ENCODE measurements around the gene NECAB2. TPM values are rescaled to one million over a fixed set of nuclear protein-coding genes. Genes with fewer than 3 reads are reported as not detected.

NECAB2 gene
- total and polyA plus RNA-seq, 2 donors (not counting 1 experiment from before 2014, with no cell fraction given): 0.03 to 0.17 TPM

DNA sequence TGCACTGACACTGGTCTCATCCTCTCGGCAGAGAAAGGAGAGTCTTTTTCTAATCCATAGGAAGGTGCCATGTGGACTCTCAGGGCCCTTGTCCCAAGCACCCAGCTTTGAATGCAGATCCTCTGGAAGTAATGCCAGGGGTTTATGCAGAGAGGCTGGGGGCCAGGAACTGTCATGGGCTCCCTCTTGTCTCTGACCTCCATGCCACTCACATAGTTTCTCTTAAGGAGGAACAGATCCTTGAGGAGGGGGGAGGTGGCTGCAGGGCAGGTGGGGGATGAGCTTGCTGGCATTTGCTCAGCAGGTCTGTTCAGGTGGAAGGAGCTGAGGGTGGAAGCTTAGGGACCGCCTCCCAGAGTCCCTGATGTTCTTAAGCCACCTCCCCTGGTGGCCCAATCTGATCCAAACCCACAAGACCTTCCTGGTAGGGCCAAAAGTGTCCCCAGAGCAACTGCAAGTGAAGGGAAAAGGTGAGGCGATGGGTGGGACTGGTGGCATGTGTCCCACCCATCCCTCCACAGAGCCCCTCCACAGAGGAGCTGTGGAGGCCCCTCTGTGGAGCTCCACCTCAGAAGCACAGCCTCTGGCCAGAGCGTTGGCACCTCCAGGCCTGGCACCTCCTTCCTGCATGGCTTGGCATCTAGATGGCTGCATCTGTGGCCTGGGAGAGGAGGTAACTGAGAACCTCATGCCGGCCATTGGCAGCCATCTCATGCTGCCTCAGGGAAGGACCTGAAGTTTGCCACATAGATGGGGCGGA lies 9.2 kb downstream of the NECAB2 start:
- Histone ChIP-seq H4K20me1 (ENCODE audit: control insufficient read depth, extremely low read depth, insufficient read depth, low read length) (no peaks in the 10 kb centered on the region), H2AFZ (ENCODE audit: low read length) (no peak overlapping the region), H3K79me2 (ENCODE audit: control insufficient read depth, insufficient read depth, low read length) (no peaks in the 10 kb centered on the region), H3K4me2 (ENCODE audit: extremely low read depth, insufficient read depth, low read length) (no peak overlapping the region), H3K4me1 (ENCODE audit: control insufficient read depth, extremely low read depth, insufficient read depth, low read length) (no peaks in the 10 kb centered on the region), H3K9me3 (ENCODE audit: control insufficient read depth, insufficient read depth, low read depth, low read length) (no peaks in the 10 kb centered on the region), H3K9ac (ENCODE audit: insufficient read depth, low read length) (no peak overlapping the region), H3K36me3 (ENCODE audit: control insufficient read depth, insufficient read depth, low read length) (no peaks in the 10 kb centered on the region), H3K4me3 (replicated peaks in 1 of 4; ENCODE audit: control extremely low read depth in 1 of 4, insufficient read depth in 1 of 4, low read depth in 3 of 4, low read length in 4 of 4) (no peak overlapping the region), H3K27me3 (ENCODE audit: control insufficient read depth, insufficient read depth, low read length) (peaks cover 8% of the 10 kb centered on the region), H3K27ac (ENCODE audit: insufficient read depth, low read length) (no peak overlapping the region)
- TF ChIP-seq EZH2 (IDR thresholded peaks at IDR 0.05; ENCODE audit: low read length, missing control alignments) (no peak), CTCF (conservative IDR thresholded peaks at IDR 0.05 in 1 of 2, IDR thresholded peaks at IDR 0.05 in 1 of 2; ENCODE audit: low read depth in 1 of 2, low read length in 2 of 2) (no peak)
- no peak for DNase-seq (ENCODE audit: low read depth in 2 of 2)

DNA sequence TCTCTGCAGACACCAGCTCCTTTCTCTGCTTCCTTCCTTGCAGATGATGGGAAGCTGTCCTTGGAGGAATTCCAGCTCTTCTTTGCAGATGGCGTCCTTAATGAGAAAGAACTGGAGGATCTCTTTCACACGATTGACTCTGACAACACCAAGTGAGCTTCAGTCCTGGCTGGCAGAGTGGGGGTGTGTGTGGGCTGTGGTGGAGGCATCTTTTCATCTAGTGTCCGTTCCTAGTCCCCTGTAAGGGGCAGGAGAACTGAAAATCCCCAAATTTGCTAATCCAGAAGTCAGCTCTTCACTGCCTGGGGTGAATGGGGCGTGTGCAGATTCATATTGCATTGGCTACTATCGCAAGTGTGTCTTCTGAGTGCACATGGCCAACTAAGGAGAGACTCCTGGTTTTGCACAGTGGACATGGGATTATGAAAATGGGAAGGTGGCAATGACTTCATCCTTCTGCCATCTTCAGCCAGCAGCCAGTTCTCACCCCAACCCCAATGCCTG lies 10.4 kb downstream of the NECAB2 start:
- H3K36me3 ChIP-seq (ENCODE audit: control insufficient read depth, insufficient read depth, low read length): no peaks in the 10 kb centered on the region
- H3K9ac ChIP-seq (ENCODE audit: insufficient read depth, low read length): no peak overlapping the region
- H3K4me1 ChIP-seq (ENCODE audit: control insufficient read depth, extremely low read depth, insufficient read depth, low read length): no peaks in the 10 kb centered on the region
- H2AFZ ChIP-seq (ENCODE audit: low read length): no peak overlapping the region
- H3K27ac ChIP-seq (ENCODE audit: insufficient read depth, low read length): no peak overlapping the region
- DNase-seq (ENCODE audit: low read depth in 2 of 2): no peak
- no peaks in the 10 kb centered on the region for H3K9me3 ChIP-seq (ENCODE audit: control insufficient read depth, insufficient read depth, low read depth, low read length)
- H3K27me3 ChIP-seq (ENCODE audit: control insufficient read depth, insufficient read depth, low read length): peaks cover 8% of the 10 kb centered on the region
- H3K4me2 ChIP-seq (ENCODE audit: extremely low read depth, insufficient read depth, low read length): no peak overlapping the region
- TF ChIP-seq CTCF (conservative IDR thresholded peaks at IDR 0.05 in 1 of 2, IDR thresholded peaks at IDR 0.05 in 1 of 2; ENCODE audit: low read depth in 1 of 2, low read length in 2 of 2): no peak
- H3K79me2 ChIP-seq (ENCODE audit: control insufficient read depth, insufficient read depth, low read length): no peaks in the 10 kb centered on the region
- H4K20me1 ChIP-seq (ENCODE audit: control insufficient read depth, extremely low read depth, insufficient read depth, low read length): no peaks in the 10 kb centered on the region
- H3K4me3 ChIP-seq (replicated peaks in 1 of 4; ENCODE audit: control extremely low read depth in 1 of 4, insufficient read depth in 1 of 4, low read depth in 3 of 4, low read length in 4 of 4): no peak overlapping the region

GRCh38 chr16:83979441-83979840 lies 11.4 kb downstream of the NECAB2 start:
- peaks cover 8% of the 10 kb centered on the region for H3K27me3 ChIP-seq (ENCODE audit: control insufficient read depth, insufficient read depth, low read length)
- no peak overlapping the region for H3K4me3 ChIP-seq (replicated peaks in 1 of 4; ENCODE audit: control extremely low read depth in 1 of 4, insufficient read depth in 1 of 4, low read depth in 3 of 4, low read length in 4 of 4)
- no peaks in the 10 kb centered on the region for H3K9me3 ChIP-seq (ENCODE audit: control insufficient read depth, insufficient read depth, low read depth, low read length)
- DNase-seq (ENCODE audit: low read depth in 2 of 2): no peak
- H3K27ac ChIP-seq (ENCODE audit: insufficient read depth, low read length): no peak overlapping the region
- no peaks in the 10 kb centered on the region for H4K20me1 ChIP-seq (ENCODE audit: control insufficient read depth, extremely low read depth, insufficient read depth, low read length)
- no peak overlapping the region for H3K9ac ChIP-seq (ENCODE audit: insufficient read depth, low read length)
- no peak overlapping the region for H2AFZ ChIP-seq (ENCODE audit: low read length)
- H3K4me1 ChIP-seq (ENCODE audit: control insufficient read depth, extremely low read depth, insufficient read depth, low read length): no peaks in the 10 kb centered on the region
- TF ChIP-seq CTCF (conservative IDR thresholded peaks at IDR 0.05 in 1 of 2, IDR thresholded peaks at IDR 0.05 in 1 of 2; ENCODE audit: low read depth in 1 of 2, low read length in 2 of 2) (no peak), EZH2 (IDR thresholded peaks at IDR 0.05; ENCODE audit: low read length, missing control alignments) (no peak)
- no peak overlapping the region for H3K4me2 ChIP-seq (ENCODE audit: extremely low read depth, insufficient read depth, low read length)
- no peaks in the 10 kb centered on the region for H3K36me3 ChIP-seq (ENCODE audit: control insufficient read depth, insufficient read depth, low read length)
- H3K79me2 ChIP-seq (ENCODE audit: control insufficient read depth, insufficient read depth, low read length): no peaks in the 10 kb centered on the region

Data from fibroblast of lung (primary cell).